ENCODE data around the gene LMBRD1.
A peak's percentile ranks its signal among the peaks of the same experiment; 100 is the strongest.
"Not testable (repeated sequence)": the region's sequence is repeated elsewhere in the genome, so short reads cannot be mapped to it uniquely, and the experiment has no call there.

Gene LMBRD1

DNA sequence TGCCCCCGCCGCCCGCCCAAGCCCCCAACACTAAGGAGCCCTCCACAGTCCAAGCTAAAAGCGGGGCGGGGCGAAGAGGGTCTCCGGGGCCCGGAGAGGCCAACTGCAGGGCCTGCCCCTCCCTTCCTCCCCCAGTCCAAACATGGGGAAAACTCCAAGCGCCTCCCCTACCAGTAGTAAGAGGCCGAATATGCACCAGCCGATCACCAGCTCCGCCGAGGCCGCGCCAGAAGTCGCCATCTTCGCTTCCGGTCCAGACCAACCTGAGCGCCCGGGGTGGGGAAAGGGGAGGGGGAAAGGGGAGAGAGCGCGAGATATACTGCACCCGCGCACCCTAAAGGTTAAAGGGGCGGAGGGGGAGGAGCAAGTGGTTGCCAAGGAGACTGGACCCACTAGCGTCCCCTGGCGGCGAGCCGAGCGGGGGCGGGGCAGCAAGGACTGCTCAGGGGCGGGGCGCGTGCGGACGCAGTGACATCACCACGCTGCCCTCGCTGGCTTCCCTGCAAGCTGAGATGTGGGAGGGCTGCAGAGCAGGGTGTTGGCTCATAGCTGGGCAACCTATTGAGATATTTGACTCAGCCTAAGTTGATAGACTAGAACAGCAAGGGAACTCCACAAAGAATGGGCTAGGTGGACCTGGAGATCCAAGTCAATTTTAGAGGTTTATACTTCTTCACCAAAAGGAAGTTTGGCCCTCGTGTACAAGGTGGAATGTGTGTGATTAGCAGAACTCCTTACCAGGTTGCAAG, at the start of gene LMBRD1:
TSS of gene LMBRD1 (minus strand) at position 369 of the 749 bp plus-strand sequence. CDS start at position 240, 129 bp downstream.
- DNase-seq = peak; percentile 99

DNA sequence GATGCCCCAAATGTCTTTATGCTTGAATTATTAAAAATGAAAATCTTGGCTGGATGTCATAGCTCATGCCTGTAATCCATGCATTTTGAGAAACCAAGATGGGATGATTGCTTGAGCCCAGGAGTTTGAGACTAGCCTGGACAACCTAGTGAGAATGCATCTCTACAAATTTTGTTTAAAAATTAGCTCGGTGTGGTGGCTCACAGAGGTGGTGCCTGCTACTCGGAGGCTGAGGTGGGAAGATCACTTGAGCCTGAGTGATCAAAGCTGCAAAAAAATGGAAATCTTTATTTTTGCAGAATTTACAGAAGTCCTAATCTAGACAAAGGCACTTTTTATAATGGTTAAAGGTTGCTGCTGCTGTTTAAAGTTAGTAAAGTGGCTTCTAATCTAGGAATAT, 49.5 kb upstream of the LMBRD1 start:
- no peak for DNase-seq

DNA sequence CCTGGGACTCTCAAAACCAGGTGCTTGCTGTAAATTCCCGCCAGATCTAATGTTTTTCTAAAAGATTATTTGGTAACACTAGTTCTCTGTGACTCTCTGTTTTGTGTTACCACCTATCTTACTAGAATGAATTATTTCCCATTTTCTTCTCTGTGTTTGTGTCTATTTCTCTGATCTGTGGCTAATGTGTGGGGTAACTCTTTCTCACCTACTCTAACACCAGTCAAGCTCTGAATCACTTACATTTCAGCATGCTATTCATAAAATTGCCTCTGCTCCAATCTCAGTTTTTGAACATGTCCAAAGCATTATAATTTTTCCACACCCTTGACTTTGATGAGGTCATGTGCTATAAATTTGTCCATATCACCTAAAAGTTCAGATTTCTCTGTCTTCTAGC, 46.4 kb upstream of the LMBRD1 start:
- DNase-seq = no peak

DNA sequence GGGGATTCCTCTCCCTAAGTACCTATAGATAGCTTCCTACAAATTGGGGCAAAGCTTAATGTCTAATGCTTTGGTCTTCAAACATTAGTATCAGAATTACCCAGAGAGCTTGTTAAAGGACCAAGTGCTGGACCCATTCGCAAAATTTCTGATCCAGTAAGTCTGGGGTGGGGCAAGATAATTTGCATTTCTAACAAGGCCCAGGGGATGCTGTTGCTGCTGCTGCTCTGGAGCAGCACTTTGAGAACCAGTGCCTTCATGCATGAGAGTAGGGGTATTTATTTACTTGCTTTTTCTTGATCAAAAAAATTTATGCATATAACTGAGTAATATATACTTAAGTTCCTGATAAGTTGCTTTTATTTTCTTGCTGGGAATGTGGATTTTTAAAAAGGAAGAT, 45.1 kb upstream of the LMBRD1 start:
- no peak for DNase-seq

DNA sequence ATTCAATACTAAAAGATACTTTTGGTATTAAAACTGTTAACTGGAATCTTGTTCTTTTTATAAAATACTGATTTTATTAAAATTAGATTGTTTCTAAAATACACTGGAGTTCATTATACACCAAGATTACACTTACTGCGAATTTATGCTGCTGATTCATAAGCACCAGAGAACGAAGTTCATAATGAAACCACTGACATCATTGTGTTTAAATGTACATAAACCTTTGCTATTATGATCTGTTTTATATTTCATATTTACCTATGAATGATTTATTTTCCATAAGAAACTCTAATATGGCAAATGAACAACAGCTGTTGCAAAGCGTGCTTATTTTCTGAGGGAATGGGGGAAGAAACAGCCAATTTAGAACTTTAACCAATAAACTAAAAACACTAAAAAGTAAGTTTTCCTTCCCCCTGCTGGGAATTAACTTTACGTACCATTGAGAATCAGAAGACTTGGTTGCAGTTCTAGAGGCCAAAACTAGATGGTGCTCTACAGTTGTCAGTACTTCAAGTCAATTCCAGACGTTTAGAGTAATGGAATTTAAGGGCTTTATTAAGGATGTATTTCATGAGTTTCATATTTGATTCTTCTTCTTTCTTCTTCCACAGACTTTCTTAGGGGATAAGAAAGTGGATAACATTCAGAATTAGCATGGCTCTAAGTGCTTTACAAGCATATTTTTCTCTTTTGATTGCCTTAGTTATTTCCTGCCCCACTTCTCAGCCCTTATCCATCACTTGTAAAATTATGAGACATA, 38.8 kb upstream of the LMBRD1 start:
- peak; percentile 58 for DNase-seq

DNA sequence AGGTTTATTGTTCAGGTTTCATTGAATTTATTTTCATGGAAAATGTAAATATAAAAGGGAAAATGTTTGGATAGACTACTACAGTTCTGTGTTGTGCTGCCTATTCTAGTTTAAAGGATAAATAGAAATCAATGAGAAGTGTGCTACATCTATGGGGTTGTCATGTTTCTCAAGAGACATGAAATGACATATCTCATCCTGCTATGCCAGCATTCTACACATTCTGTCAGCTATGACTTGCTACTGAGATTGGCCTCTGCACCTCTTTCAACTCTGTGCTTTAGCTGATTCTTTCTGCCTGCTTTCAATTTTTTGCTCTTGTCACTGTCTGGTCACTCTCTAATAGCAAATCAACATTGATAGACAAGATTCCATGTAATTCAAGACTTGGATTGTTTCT, 35.7 kb upstream of the LMBRD1 start:
- DNase-seq = no peak

DNA sequence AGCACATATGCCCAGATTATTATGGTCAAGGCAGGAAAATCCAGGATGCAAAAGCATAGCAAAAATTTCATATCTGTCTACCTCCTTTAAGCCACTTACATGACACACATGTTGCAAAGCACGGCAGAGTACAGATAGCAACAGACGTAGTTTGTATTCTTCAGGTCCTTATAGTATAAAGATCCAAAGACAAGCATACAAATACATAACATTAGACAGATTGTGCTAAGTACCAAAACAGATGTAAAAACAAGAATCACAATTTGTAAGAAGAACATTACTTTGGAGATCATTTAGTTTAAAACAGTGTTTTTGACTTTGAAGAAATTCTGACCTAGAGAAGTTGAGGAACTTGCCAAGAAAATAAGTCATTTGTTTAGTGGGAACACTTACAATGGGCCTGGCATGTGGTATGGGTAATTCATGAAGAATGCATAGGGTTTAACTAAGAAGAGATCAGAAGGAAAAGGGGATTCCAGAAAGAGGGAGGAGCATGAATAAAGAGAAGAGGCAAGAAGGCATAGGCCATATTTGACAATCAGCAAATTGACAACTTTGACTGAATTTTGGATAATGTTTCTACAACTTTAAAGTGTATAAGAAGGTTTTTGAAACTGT, 30.6 kb upstream of the LMBRD1 start:
- DNase-seq = no peak

DNA sequence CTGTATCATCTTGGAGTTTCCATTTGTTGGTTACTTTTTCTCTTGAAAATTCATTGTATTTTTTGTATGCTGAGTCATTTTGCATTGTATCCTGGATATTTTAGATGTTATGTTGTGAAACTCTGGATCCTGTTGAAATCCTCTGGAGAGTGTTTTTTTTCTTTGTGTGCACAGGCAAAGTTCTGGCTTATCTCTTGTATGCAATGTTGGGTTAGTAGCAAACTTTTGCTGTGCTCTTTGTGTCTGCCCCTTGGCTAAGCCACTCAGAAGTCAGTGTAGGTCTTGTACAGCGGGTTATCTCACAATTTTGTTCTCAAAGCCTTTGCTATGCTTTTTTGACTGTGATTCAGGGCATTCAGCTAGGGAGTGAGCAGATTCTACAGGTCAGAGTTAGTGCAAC, 29.1 kb upstream of the LMBRD1 start:
- DNase-seq = no peak

DNA sequence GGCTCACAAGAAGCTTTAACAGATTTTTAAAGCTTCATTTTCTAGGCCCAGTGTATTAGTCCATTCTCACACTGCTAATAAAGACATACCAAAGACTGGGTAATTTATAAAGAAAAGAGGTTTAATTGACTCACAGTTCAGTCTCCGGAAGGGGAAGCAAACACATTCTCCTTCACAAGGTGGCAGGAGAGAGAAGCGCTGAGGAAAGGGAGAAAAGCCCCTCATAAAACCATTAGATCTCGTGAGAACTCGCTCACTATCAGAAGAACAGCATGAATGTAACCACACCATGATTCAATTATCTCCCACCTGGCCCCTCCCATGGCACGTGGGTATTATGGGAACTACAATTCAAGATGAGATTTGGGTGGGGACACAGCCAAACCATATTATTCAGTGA, 27.5 kb upstream of the LMBRD1 start:
- not testable (repeated sequence) for DNase-seq

DNA sequence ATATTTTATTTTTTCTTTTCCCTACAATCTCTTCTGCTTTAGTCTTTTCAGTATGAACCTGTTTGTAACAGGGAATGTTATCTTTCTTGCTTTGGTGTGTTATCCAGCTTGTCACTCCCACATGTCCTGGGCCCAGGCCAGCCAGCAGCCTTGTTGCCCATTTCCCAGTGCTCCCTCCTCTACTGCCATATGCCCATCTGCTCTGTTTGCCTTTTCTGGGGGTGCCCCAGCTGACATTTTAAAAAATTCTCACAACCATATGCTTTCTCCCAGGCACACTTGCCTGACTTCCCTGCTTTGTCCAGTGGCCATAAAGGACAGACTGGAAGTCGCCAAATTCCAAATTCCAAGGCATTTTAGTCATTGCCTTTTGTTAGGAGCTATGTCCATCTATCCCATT, 23.6 kb upstream of the LMBRD1 start:
- no peak for DNase-seq

DNA sequence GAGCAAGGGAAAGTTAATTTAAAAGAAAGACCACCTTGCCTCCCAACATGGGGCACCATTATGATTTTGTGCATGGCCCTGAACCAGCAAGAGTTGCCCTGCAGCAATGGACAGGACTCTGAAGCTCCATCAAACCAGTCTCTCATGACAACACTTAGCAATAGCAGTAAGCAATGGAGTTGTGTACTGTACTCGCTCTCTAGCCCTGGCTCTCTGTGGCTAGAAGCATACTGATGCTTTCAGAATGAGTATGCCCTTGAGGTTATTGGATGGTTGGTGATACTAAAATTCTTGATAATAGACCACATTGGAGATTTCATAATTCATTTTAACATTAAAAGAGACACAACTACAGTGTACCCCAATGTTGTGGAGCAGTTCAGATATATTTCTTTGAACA, 23.2 kb upstream of the LMBRD1 start:
- DNase-seq = no peak

DNA sequence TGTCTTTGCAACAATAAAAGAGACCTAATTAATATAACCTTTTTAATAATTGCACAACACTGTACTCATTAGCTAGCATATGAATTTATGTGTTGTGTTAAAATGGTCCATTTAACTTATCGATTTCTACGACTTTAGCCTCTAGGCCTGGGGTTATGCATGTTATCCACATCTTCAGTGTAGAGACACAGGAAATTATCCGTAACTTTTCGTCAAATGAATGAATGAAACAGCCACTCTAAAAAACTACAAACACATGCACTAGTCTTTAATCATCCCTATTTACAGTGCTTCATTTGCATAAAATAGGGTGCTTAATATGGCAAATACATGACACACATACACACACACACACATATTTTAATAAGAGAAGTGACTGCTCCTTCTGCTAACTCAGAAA, 22.3 kb upstream of the LMBRD1 start:
- no peak for DNase-seq

DNA sequence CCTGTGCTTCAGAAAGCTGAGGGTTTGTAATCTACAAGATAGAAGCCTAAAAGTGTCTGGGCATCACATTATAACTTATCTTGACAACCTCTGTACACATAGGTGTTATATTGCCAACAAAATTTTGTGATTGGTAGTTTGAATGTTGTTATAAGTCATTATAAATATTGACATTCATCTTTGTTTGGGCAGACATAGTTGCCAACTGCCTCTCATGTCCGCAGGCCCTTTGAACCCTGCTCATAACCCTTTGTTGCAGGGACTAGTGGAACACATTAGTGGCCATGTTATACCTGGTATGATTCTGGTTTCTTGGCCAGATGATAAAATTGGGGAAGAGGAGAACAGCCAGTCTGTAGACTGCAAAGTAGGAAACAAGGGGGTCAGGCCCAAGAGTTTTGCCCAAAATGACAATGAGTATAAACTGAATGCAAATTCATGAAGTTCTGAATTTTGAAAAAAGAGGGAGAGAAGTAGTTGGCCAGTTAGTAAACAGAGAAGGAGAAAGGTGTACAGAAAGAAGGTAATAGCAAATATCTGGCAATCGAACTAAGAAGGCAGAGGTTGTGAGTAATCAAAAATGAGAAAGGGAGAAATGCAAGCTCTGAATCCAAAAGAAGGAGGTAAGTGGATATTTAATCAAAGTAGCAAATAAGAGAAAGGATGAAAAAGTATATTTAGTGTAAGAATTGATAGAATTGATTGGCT, 21.6 kb upstream of the LMBRD1 start:
- no peak for DNase-seq

DNA sequence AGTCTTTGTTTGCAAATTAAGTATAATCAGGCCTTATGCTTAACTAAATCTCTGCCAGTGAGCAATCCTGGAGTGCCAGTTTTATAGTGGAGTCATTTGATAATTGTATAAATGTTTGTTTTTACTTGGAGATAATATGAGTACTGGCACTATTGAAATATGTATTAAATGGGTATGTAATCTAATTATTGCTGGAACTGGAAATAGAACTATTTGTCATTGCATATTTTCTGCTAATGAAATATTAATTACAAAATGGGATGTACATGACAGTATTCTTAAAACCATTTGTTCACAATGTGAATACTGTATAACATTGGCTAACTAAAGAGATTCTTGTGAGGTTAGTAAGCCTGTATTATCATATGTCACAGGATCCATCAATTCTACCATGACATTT, 20.5 kb upstream of the LMBRD1 start:
- DNase-seq = no peak

DNA sequence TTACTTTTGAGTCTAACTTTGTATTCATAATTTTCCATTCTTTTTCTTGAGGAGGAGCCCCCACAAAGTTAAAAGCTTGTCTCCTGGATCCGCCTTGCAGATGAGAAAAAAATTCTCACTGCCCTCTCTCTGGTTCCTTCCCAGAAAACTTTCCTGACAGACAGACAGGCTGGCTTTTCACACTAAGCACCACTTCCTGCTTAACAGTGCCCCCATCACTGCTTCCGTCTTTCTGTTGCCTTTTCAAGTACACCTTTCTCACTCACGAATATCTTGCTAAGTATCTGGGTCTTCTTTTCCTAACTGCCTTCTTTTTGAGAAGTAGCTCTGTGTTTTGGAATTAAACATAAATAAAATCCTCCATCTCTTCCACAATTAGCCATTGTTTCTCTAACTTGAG, 19.8 kb upstream of the LMBRD1 start:
- no peak for DNase-seq

DNA sequence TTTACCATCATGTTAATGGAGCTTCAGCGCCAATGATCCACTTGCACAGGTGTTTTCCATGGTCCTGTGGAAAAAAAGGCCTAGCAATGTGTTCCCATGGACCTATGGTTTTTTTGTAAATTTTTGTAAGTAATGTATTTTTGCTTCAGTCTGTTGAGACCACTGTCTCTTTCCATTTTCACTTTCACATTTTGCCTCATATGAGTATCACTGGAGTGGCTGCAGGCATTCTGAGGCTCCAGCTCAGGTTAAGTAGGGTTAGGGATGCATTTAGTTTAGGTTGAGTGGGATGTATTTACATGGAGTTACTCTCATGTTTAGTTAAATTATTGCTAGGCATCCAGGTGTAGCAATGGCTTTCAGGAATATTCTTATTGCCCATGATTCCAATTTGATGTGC, 19.2 kb upstream of the LMBRD1 start:
- DNase-seq = no peak

DNA sequence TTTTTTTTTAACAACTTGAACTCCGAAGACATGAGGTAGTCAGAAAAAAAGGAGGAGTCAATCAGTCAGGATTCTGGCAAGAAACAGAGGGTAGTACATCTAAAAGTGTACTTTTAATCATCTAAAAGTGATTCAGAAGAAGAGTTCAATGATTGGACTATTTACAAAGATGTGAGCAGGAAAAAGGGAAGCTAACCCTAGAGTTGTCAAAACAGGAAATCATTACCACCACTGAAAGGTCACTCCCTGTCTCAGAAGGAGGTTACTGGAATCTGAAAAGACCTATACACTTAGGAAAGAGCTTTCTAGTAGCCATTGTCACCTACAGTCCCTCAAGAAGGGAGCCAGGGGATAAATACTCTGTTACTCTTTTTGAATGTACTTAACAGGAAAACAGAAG, 16.7 kb upstream of the LMBRD1 start:
- peak; percentile 48 for DNase-seq

DNA sequence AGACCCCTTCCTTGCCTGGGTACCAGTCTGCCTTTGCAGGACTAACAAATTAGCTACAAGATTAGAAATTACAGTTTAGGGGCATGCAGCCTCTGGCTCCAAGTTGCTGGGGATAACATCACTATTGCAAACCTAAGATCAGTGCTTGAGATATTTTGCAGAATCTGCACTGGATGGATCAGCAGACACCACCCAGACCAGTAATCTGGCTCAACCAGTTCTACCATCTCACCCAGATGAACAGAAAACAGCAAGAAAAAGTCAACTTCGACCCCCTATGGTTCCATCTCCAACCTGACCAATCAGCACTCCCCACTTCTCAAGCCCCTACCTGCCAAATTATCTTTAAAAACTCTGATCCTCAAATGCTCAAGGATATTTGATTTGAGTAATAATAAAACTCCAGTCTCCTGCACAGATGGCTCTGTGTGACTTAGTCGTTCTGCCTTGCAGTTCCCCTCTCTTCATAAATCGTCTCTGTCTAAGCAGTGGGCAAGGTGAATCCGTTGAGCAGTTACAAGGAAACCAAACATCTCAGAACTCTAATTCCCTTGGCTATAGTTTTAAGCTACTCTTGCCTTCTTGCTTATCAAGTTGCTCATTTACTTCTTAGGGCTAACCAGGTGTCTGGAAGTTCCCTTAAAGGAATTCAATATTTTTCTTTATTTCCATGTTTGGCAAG, 16.1 kb upstream of the LMBRD1 start:
- DNase-seq = no peak

DNA sequence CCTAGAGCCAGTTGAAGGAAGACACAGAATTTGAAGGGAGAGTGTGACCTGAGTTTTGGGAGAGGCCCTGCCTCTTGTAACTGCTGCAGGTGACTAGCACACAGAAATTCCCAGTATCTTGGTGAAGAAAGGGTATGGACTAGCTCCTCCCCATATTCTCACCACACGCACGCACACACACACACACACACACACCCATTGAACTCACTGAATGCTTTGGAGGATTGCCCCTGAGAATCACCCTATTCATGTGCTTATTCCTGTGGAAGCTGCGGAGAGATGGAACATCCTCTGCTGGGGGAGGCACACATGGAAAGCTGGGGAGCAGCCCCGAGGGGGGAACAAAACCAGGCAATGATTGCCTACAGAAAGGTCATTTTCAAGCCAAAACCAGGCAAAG, 6.2 kb upstream of the LMBRD1 start:
- DNase-seq = no peak

DNA sequence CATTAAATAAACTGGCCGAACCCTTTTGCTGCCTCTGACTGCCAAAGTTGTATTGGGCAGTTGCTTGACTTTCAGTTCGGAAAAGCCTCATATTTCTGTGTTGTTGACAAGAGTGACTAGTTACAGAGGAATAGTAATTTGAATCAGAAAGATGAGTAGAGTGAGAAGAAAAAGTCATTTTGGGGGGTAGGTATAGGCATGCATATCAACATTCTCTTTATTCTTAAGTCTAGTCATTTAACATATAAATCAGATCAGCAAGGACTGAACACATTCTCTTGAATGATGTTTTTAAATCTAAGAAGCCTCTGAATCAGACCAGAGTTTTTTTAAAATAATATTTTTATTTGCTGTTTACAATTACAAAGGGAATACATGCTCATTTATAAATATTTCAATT, 4.9 kb upstream of the LMBRD1 start:
- no peak for DNase-seq

DNA sequence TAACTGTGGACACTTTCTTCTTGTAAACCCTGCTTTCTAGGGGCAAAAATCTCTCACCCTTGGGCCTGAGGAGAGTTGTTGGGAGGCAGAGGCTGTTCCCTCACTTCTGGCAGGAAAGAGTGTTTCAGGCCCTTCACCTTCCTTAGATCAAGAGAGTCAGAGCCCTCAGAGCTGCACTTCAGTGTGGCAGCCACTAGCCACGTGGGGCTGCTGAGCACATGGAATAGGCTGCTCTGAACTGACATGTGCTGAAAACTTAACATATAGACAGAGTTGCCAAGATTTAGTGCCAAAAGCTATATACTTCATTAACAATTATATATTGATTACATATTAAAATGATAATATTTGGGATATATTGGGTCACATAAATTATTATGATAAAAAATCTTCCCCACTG, 4.4 kb upstream of the LMBRD1 start:
- DNase-seq = peak; percentile 28

DNA sequence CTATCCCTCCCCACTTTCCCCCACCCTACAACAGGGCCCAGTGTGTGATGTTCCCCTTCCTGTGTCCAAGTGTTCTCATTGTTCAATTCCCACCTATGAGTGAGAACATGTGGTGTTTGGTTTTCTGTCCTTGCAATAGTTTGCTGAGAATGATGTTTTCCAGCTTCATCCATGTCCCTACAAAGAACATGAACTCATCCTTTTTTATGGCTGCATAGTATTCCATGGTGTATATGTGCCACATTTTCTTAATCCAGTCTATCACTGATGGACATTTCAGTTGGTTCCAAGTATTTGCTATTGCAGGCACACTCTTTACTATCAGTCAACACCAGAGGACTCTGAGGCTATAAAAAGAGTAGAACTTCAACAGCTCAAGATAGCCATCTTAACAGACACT, 2.0 kb upstream of the LMBRD1 start:
- not testable (repeated sequence) for DNase-seq

DNA sequence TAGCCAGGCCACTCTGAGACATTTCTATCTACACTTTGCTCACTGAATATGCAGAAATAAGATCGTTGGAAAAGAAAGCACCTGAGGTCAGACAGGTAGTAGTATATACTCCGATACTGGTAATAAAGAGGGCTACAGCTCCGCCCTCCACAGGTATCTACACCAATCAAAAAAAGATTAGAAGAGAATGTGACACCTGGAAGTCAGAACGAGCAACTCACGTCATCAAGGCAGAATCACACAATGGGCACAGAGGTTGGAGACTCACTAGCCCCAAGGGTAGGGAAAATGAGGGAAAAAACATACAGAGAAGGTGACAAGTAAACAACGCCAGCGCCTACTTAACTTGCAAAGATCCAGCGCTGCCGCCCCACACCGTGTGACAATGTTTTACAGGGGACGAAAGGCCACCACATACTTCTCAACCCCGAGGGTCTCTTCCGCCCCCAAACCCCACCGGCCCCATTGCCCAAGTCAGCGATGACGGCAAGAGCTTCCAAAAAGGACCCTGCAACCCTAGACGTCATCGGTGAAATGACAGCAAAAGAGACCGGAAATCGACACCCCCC, 653 bp downstream of the LMBRD1 start:
- DNase-seq = peak; percentile 78

Measured in RPMI8226 (cell line).